GM19324 (cell line): ENCODE data around the gene PPARA.
A peak's percentile ranks its signal among the peaks of the same experiment; 100 is the strongest.
"Not testable (repeated sequence)": the region's sequence is repeated elsewhere in the genome, so short reads cannot be mapped to it uniquely, and the experiment has no call there.

Experiments used
- ATAC-seq: cut with Tn5 transposase; IDR thresholded peaks from one replicate; pipeline ENCODE4 v1.9.1; 2021; ENCODE audit warnings: mild to moderate bottlenecking, moderate library complexity; ENCODE audit not compliant: unreplicated experiment, low FRiP score

PPARA gene

GRCh38 chr22:46264520-46264919 lies 114.2 kb downstream of the PPARA start:
- ATAC-seq: not testable (repeated sequence)

GRCh38 chr22:46265627-46266026 lies 115.3 kb downstream of the PPARA start:
- not testable (repeated sequence) for ATAC-seq

- ATAC-seq: peak; percentile 79
Measured at GRCh38 chr22:46267431-46268279, 117.3 kb downstream of the PPARA start, which contains the start of gene TTC38. Gene TTC38, plus strand, starts transcription at chr22:46268008. Its CDS starts 32 bp downstream, at chr22:46268040.

- no peak for ATAC-seq
Measured at GRCh38 chr22:46269564-46269963, 119.2 kb downstream of the PPARA start.

GRCh38 chr22:46272196-46272595 lies 121.9 kb downstream of the PPARA start:
- no peak for ATAC-seq

GRCh38 chr22:46272762-46273431 lies 122.6 kb downstream of the PPARA start:
- ATAC-seq: no peak

- no peak for ATAC-seq
Measured at GRCh38 chr22:46273432-46274148, 123.3 kb downstream of the PPARA start.

GRCh38 chr22:46274381-46274780 lies 124.1 kb downstream of the PPARA start:
- ATAC-seq: no peak

- no peak for ATAC-seq
Measured at GRCh38 chr22:46275455-46276122, 125.3 kb downstream of the PPARA start.

- no peak for ATAC-seq
Measured at GRCh38 chr22:46276563-46276962, 126.2 kb downstream of the PPARA start.

- ATAC-seq: no peak
Measured at GRCh38 chr22:46278656-46279645, 128.6 kb downstream of the PPARA start.

GRCh38 chr22:46280063-46280817 lies 129.9 kb downstream of the PPARA start:
- no peak for ATAC-seq

GRCh38 chr22:46280999-46281623 lies 130.8 kb downstream of the PPARA start:
- ATAC-seq: no peak

GRCh38 chr22:46281866-46282678 lies 131.7 kb downstream of the PPARA start:
- ATAC-seq: no peak

GRCh38 chr22:46286006-46286405 lies 135.7 kb downstream of the PPARA start:
- ATAC-seq: no peak

- ATAC-seq: no peak
Measured at GRCh38 chr22:46286941-46287872, 136.9 kb downstream of the PPARA start.
